Thymus (tissue), 11 donors: ENCODE measurements around the gene XIRP2. TPM values are rescaled to one million over a fixed set of nuclear protein-coding genes. Genes with fewer than 3 reads are reported as not detected.
"Not testable (repeated sequence)": the region's sequence is repeated elsewhere in the genome, so short reads cannot be mapped to it uniquely, and the experiment has no call there.

Experiments used
- DNase-seq, 9 donors: peaks; one replicate each; pipeline ENCODE4 v3.0.0-alpha.2; 2013; ENCODE audit warnings: low spot score in 9 of 9, low read depth in 6 of 9, missing footprints in 1 of 9
- H3K27ac ChIP-seq, 2 donors: one replicate each; pipeline ENCODE4 v1.5.1; 2013; ENCODE audit warnings: control low read depth in 1 of 2, low read depth in 1 of 2, low read length in 1 of 2, mild to moderate bottlenecking in 1 of 2, moderate library complexity in 1 of 2
- H3K27me3 ChIP-seq, 2 donors: one replicate each; pipeline ENCODE4 v1.5.1; 2013; ENCODE audit warnings: low read length in 1 of 2; ENCODE audit not compliant: control insufficient read depth in 2 of 2, insufficient read depth in 1 of 2
- H3K36me3 ChIP-seq, 2 donors: one replicate each; pipeline ENCODE4 v1.5.1; 2013; ENCODE audit warnings: low read length in 1 of 2, mild to moderate bottlenecking in 1 of 2, moderate library complexity in 1 of 2; ENCODE audit not compliant: control insufficient read depth in 2 of 2, insufficient read depth in 2 of 2
- H3K4me1 ChIP-seq, 2 donors: one replicate each; pipeline ENCODE4 v1.5.1; 2013; ENCODE audit warnings: low read length in 2 of 2; ENCODE audit not compliant: control insufficient read depth in 2 of 2, insufficient read depth in 2 of 2
- H3K4me3 ChIP-seq, 2 donors: one replicate each; pipeline ENCODE4 v1.5.1; 2013; ENCODE audit warnings: low read length in 2 of 2, control low read depth in 1 of 2, mild to moderate bottlenecking in 1 of 2
- H3K9me3 ChIP-seq, 2 donors: one replicate each; pipeline ENCODE4 v1.5.1; 2013; ENCODE audit warnings: low read length in 1 of 2, mild to moderate bottlenecking in 1 of 2; ENCODE audit not compliant: control insufficient read depth in 2 of 2, insufficient read depth in 1 of 2
- WGBS: extraction: QIAGEN DNeasy Blood & Tissue Kit; methylation state at CpG from one replicate; pipeline ENCODE4 v1.1.7; 2013; 5-methylcytosine and 5-hydroxymethylcytosine counted together
- polyA plus RNA-seq: library from polyadenylated mRNA; stranded (reverse); fragments of 200-250 nt; gene quantifications from one replicate; pipeline ENCODE4 v1.2.3, GENCODE V29; 2013
- total RNA-seq: library from RNA; stranded (reverse); fragments of 120-200 nt; gene quantifications from one replicate; pipeline ENCODE4 v1.2.4, GENCODE V29; 2013
- donor health status: healthy.

The XIRP2 gene
- total and polyA plus RNA-seq, 2 donors = 0.14 to 0.21 TPM

DNA sequence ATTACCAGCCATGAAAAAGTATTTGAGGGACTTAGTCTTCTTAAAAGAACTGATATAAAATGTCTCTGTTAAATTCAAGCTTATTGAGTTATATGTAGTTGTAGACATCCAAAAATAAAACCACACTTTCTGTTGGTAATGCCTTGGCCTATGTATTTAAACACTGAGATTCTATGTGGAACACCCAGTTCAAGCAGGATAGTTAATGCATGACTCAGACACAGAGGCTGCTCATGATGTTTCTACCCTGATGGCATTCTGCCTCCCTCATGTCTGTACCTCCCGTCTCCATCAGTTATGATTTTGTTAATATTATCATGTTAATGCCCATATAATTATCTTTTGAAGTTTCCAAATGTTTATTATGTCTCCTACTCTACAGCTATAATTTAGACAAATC, 164.5 kb downstream of the XIRP2 start:
- Histone ChIP-seq H3K9me3 (no peaks in the 10 kb centered on the region), H3K4me3 (no peak overlapping the region), H3K36me3 (no peaks in the 10 kb centered on the region), H3K27me3 (no peaks in the 10 kb centered on the region), H3K27ac (no peak overlapping the region), H3K4me1 (no peaks in the 10 kb centered on the region)
- no peak for DNase-seq
- WGBS = 99% methylated on average over 1 of the region's 1 CpG

DNA sequence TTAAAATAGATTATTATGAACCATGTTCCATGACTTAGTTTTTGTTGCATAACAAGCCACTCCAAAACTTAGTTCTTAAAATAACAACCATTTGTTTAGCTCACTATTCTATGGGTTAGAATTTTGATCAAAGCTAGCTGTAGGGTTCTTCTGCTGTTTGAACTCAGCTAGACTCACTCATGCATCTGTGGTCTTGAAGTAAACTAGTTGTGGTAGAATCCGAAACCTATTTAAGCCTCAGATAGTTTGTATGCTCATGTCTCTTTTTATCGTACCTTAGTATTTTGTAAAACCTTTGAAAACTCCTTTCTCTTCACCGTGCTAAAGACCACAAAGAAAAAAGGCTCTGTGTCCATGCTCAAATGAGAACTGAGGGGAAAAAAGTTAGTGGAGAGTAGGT, 166.6 kb downstream of the XIRP2 start:
- Histone ChIP-seq H3K27me3 (no peaks in the 10 kb centered on the region), H3K4me3 (no peak overlapping the region), H3K36me3 (no peaks in the 10 kb centered on the region), H3K27ac (no peak overlapping the region), H3K9me3 (no peaks in the 10 kb centered on the region), H3K4me1 (no peaks in the 10 kb centered on the region)
- DNase-seq = no peak
- WGBS = 95% methylated on average over 3 of the region's 3 CpGs

DNA sequence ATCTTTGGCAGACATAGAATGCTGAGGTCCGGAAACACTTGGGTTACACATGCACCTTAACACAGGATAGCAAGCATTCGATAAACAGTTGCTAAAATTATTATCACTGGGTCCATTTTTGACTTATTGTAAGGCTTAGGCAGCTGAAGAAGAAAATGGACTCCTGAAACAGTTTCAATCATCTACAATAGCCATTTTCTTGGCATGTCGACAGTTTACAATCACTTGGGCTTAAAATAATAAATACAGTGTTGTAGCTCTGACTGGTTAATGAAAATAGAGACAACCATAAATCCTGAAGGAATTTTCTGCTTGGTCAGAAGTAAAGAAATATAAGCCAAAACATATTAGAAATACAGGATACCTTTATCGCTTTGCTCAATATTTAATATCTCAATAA, 169.2 kb downstream of the XIRP2 start:
- H3K36me3 ChIP-seq = no peaks in the 10 kb centered on the region
- 98% methylated on average over 4 of the region's 4 CpGs for WGBS
- H3K27ac ChIP-seq = no peak overlapping the region
- no peaks in the 10 kb centered on the region for H3K4me1 ChIP-seq
- H3K27me3 ChIP-seq = no peaks in the 10 kb centered on the region
- H3K4me3 ChIP-seq = no peak overlapping the region
- H3K9me3 ChIP-seq = no peaks in the 10 kb centered on the region
- no peak for DNase-seq

DNA sequence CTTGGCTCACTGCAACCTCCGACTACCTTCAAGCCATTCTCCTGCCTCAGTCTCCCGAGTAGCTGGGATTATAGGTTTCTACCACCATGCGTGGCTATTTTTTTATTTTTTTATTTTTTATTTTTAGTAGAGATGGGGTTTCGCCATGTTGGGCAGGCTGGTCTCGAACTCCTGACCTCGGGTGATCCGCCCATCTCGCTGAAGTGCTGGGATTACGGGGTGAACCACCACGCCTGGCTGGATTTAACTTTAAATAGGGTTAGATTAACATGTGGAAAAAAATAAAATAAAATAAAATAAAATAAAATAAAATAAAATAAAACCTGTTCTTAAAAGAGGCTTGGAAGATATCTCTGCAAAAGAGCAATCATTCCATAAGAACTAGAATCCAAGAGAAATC, 170.9 kb downstream of the XIRP2 start:
- WGBS = 98% methylated on average over 10 of the region's 10 CpGs
- H3K9me3 ChIP-seq = no peaks in the 10 kb centered on the region
- no peak overlapping the region for H3K4me3 ChIP-seq
- no peaks in the 10 kb centered on the region for H3K36me3 ChIP-seq
- H3K27me3 ChIP-seq = no peaks in the 10 kb centered on the region
- no peak overlapping the region for H3K27ac ChIP-seq
- DNase-seq = no peak
- no peaks in the 10 kb centered on the region for H3K4me1 ChIP-seq

DNA sequence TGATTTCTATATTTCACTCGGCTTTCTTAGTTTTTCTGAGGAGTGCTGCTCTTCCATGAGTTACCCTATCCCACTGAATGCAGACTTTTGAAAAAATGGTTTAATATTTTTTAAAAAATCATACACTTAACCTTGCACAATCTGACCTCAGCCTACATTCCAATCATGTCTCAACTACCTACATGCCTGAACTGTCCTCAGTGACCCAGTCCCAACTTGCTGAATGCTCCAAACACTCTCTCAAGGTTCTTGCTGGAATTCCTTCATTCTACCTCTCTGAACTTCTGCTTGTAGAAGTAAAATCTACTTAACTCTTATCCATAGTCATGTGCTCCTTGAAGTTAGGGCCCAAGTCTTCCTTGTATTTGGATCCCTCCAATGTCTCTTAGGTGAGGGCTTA, 181.6 kb downstream of the XIRP2 start:
- WGBS = 91% methylated on average over 1 of the region's 1 CpG
- Histone ChIP-seq H3K4me1 (no peaks in the 10 kb centered on the region), H3K9me3 (no peaks in the 10 kb centered on the region), H3K4me3 (no peak overlapping the region), H3K27ac (no peak overlapping the region), H3K36me3 (no peaks in the 10 kb centered on the region), H3K27me3 (no peaks in the 10 kb centered on the region)
- DNase-seq = no peak

DNA sequence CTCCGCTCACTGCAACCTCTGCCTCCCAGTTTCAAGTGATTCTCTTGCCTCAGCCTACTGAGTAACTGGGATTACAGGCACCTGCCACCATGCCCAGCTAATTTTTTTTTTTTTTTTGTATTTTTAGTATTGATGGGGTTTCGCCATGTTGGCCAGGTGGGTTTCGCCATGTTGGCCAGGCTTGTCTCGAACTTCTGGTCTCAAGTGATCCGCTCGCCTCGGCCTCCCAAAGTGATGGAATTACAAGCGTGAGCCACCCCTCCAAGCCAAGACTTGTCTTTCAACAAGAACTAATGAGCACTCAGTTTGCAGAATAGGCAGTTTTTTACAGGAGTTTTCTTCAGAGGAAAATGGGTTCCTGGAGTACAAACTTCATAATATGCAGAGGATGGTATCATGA, 187.4 kb downstream of the XIRP2 start:
- not testable (repeated sequence) for DNase-seq
- 98% methylated on average over 8 of the region's 8 CpGs for WGBS

DNA sequence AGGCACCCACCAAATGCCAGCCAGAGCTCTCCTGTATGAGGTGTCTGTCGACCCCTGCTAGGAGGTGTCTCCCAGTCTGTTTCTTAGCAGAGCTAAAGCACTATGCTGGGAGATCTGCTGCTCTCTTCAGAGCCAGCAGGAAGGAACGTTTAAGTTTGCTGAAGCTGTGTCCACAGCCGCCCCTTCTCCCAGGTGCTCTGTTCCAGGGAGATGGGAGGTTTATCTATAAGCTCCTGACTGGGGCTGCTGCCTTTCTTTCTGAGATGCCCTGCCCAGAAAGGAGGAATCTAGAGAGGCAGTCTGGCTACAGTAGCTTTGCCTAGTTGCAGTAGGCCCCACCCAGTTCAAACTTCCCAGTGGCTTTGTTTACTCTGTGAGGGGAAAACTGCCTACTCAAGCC, 210.7 kb downstream of the XIRP2 start:
- H3K27ac ChIP-seq, H3K4me3 ChIP-seq, H3K27me3 ChIP-seq, H3K4me1 ChIP-seq, H3K9me3 ChIP-seq, H3K36me3 ChIP-seq, DNase-seq: not testable (repeated sequence)
- WGBS = 92% methylated on average over 3 of the region's 3 CpGs

More for the DNA sequence above, 187.4 kb downstream of the XIRP2 start:
- H3K27me3 ChIP-seq, H3K27ac ChIP-seq, H3K4me3 ChIP-seq, H3K4me1 ChIP-seq, H3K9me3 ChIP-seq, H3K36me3 ChIP-seq: not testable (repeated sequence)

DNA sequence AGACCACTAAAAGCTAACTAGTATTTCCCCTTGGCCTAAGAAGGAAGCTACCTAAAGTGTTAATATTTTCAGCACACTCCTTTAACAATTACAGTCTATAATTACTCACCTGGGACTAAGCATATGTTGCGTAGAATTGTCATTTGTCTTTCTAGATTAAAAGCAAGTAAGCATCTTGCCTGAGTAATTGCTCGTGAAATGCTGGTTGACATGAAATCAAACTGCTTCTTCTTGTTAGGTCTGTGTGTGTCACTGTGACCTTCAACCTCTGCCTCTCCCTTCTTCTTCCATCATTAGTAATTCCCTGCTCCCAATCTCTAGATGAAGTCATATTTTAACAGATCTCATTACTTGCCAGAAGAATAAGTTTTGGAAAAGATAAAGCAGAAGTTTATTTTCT, 212.2 kb downstream of the XIRP2 start:
- peaks cover 0 to 2% of the 10 kb centered on the region in 2 donors for H3K4me1 ChIP-seq
- no peaks in the 10 kb centered on the region for H3K36me3 ChIP-seq
- DNase-seq = no peak
- H3K27ac ChIP-seq = no peak overlapping the region
- H3K9me3 ChIP-seq = no peaks in the 10 kb centered on the region
- H3K4me3 ChIP-seq = no peak overlapping the region
- 93% methylated on average over 2 of the region's 2 CpGs for WGBS
- no peaks in the 10 kb centered on the region for H3K27me3 ChIP-seq

DNA sequence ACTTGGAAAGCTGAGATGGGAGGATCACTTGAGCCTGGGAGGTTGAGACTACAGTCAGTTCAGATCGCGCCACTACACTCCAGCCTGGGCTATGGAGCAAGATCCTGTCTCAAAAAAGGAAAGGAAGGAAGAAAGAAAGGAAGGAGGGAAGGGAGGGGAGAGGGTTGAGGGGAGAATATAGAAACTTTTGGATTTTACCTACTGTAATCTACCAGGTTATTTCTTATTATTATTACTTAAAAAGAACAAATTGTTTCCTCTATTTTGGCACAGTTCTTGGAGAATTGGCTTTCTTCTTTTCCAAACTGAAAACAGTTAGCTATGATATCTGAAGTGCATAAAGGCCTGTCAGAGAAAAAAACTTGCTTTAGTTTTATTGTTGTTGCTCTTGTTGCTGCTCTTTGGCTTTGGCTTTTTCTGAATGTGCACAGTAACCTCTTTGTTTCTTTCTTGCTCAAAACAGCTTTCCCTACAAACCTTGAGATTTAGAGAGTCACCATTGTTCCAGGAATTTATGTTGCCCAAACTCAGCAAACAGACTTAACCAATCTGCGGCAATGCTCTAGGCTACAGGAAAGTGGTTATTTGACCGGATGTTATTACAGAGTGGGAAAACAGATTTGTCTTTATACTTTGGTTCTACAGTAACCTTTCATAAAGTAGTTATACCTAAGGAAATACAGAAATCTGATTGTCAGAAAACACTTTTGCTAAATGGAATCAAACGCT, 214.9 kb downstream of the XIRP2 start:
- Histone ChIP-seq H3K27me3 (no peaks in the 10 kb centered on the region), H3K4me1 (peaks cover 0 to 2% of the 10 kb centered on the region in 2 donors), H3K36me3 (no peaks in the 10 kb centered on the region), H3K27ac (no peak overlapping the region), H3K9me3 (no peaks in the 10 kb centered on the region), H3K4me3 (no peak overlapping the region)
- no peak for DNase-seq
- WGBS = 93% methylated on average over 5 of the region's 5 CpGs

DNA sequence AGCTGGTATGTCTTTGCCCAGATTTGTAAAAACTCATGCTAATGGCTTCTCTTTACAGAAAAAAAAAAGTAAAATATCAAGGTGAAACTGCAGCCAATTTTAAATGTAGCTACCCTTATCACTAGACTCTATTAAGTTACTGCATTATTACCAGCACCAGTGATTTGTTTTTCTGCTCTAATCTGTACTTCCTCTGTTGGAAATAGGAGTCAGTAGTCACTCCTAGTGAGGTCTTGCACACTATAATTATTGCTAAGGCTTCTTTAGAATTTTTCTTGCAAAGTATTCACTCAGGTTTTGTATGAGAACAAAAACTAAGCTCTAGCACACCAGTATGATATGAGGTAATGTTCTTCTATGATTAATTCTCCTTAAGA, 215.5 kb downstream of the XIRP2 start:
- H3K27me3 ChIP-seq = no peaks in the 10 kb centered on the region
- no peaks in the 10 kb centered on the region for H3K9me3 ChIP-seq
- H3K4me1 ChIP-seq = peaks cover 0 to 2% of the 10 kb centered on the region in 2 donors
- no peak overlapping the region for H3K27ac ChIP-seq
- no peak for DNase-seq
- H3K36me3 ChIP-seq = no peaks in the 10 kb centered on the region
- no peak overlapping the region for H3K4me3 ChIP-seq
